ENCODE results near the gene KCTD15.

The KCTD15 gene

GRCh38 chr19:33796164-33796875, at the start of gene KCTD15:
TSS of gene KCTD15 (plus strand) at chr19:33796870. CDS start at chr19:33800455, 3,585 bp downstream.
- Histone ChIP-seq H3K27ac (peak within 1 kb of the TSS; percentile 95), H3K36me3 (replicated peaks) (peaks cover 6% of the 10 kb centered on the region), H3K4me3 (ENCODE audit: low read depth, low read length) (peak within 1 kb of the TSS; percentile 79), H3K27me3 (replicated peaks) (no peaks in the 10 kb centered on the region)
- in situ Hi-C loops (cut with HindIII; ENCODE audit: low pct_ligation_motif_present, low sequenced_read_pairs), result no loop called here
- TF ChIP-seq, protein P1, sequence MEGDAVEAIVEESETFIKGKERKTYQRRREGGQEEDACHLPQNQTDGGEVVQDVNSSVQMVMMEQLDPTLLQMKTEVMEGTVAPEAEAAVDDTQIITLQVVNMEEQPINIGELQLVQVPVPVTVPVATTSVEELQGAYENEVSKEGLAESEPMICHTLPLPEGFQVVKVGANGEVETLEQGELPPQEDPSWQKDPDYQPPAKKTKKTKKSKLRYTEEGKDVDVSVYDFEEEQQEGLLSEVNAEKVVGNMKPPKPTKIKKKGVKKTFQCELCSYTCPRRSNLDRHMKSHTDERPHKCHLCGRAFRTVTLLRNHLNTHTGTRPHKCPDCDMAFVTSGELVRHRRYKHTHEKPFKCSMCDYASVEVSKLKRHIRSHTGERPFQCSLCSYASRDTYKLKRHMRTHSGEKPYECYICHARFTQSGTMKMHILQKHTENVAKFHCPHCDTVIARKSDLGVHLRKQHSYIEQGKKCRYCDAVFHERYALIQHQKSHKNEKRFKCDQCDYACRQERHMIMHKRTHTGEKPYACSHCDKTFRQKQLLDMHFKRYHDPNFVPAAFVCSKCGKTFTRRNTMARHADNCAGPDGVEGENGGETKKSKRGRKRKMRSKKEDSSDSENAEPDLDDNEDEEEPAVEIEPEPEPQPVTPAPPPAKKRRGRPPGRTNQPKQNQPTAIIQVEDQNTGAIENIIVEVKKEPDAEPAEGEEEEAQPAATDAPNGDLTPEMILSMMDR (IDR thresholded peaks at IDR 0.05; ENCODE audit: low read depth, low read length, missing control alignments), result no peak
- DNase-seq, result no peak

DNA sequence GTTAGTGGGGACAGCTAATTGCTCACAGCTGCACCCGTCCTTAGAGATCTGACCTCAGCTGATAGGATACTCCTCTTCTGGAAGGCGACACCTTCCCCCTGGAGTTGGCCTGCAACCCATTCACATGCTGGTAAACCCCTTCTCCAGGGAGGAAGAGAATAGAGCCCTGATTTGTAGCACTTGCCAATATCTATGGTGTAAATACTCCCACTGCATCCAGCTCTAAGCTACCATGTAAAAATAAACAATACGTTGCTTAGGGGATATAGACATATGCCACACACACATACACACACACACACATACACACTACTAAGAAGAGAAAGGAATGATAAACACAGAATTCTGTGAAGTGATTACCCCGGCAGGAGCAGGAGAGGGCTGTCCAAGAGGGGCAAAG, 49.4 kb upstream of the KCTD15 start:
- TF ChIP-seq, protein P1 (IDR thresholded peaks at IDR 0.05; ENCODE audit: low read depth, low read length, missing control alignments), result no peak
- H3K36me3 ChIP-seq (replicated peaks), result no peaks in the 10 kb centered on the region
- H3K4me3 ChIP-seq (ENCODE audit: low read depth, low read length), result no peak overlapping the region
- no peak for DNase-seq
- no peak overlapping the region for H3K27ac ChIP-seq
- in situ Hi-C loops (cut with HindIII; ENCODE audit: low pct_ligation_motif_present, low sequenced_read_pairs), result no loop called here
- no peaks in the 10 kb centered on the region for H3K27me3 ChIP-seq (replicated peaks)

DNA sequence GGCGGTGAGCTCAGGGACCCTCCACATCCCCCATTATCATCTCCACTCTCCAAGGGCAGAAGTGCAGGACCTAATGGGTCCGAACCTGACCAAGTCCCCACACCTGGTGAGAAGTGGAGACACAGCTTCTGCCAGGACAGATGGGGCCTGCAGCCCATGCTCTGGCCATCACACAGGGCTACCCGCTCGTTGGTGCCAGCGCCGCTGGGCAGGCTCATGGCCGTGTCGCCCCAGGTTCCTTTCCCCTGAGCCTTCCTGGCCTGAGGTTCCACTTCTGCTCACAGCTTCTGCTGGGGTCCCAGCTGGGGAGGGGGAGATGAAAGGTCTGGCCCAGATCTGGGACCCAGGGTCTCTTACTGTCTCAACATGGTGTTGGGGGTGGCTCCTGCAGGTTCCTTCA, 48.4 kb upstream of the KCTD15 start:
- TF ChIP-seq, protein P1 (IDR thresholded peaks at IDR 0.05; ENCODE audit: low read depth, low read length, missing control alignments), result no peak
- H3K27me3 ChIP-seq (replicated peaks), result no peaks in the 10 kb centered on the region
- in situ Hi-C loops (cut with HindIII; ENCODE audit: low pct_ligation_motif_present, low sequenced_read_pairs), result no loop called here
- no peaks in the 10 kb centered on the region for H3K36me3 ChIP-seq (replicated peaks)
- H3K27ac ChIP-seq, result no peak overlapping the region
- no peak for DNase-seq
- H3K4me3 ChIP-seq (ENCODE audit: low read depth, low read length), result no peak overlapping the region

- no peak for DNase-seq
- in situ Hi-C loops (cut with HindIII; ENCODE audit: low pct_ligation_motif_present, low sequenced_read_pairs), result no loop called here
- Histone ChIP-seq H3K27me3 (replicated peaks) (no peaks in the 10 kb centered on the region), H3K27ac (no peak overlapping the region), H3K36me3 (replicated peaks) (no peaks in the 10 kb centered on the region), H3K4me3 (ENCODE audit: low read depth, low read length) (no peak overlapping the region)
- TF ChIP-seq, protein P1 (IDR thresholded peaks at IDR 0.05; ENCODE audit: low read depth, low read length, missing control alignments), result no peak
These were observed 47.7 kb upstream of the KCTD15 start for GRCh38 chr19:33749016-33749415.

DNA sequence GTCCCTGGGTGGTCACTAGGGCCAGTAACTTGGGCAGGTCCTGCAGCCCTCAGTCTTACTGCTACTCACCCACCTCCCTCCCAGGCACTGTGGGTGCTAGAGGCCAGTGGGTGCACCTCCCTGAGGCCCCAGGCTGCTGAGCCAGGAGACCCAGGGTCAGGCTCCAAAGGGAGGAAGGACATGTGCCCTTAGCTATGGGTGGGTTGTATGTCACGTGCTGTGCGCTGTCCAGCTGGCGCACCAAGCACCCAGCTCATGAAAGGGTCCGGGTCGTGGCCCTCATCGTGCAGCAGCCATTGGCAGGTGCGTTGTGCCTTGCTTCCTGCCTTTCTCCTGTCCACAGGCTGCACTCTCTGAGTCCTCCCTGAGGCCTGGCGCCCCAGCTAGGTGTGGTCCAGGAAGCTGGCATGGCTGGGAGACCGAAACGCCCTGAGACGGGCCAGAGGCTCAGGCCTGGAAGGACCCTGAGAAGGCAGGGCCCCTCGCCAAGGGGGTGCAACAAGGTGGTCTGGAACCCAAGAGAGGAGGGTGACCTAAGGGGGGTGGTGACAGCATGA, 47.0 kb upstream of the KCTD15 start:
- in situ Hi-C loops (cut with HindIII; ENCODE audit: low pct_ligation_motif_present, low sequenced_read_pairs), result loop anchor here (25.0 kb wide), 1 partner anchor 337 kb away; no protein-coding TSS in a partner anchor
- Histone ChIP-seq H3K4me3 (ENCODE audit: low read depth, low read length) (no peak overlapping the region), H3K27me3 (replicated peaks) (no peaks in the 10 kb centered on the region), H3K27ac (no peak overlapping the region), H3K36me3 (replicated peaks) (no peaks in the 10 kb centered on the region)
- no peak for DNase-seq
- TF ChIP-seq, protein P1 (IDR thresholded peaks at IDR 0.05; ENCODE audit: low read depth, low read length, missing control alignments), result no peak

Measured in brain microvascular endothelial cell (primary cell).